Stimulated activated CD8-positive, alpha-beta memory T cell treated with anti-CD3 and anti-CD28 coated beads, Interleukin-7, amount 100 ng/mL, for 48 hours (primary cell): ENCODE results near the gene APBA3.

Experiments used
- DNase-seq, 2 donors: peaks; one replicate each; pipeline ENCODE4 v3.0.0-alpha.2; 2020; ENCODE audit warnings: low read depth in 1 of 2; ENCODE audit errors: extremely low read depth in 1 of 2

Gene APBA3

GRCh38 chr19:3751236-3751635, 10.3 kb downstream of the APBA3 start:
- no peak for DNase-seq

GRCh38 chr19:3750211-3750610, 11.3 kb downstream of the APBA3 start:
- DNase-seq: no peak

DNA sequence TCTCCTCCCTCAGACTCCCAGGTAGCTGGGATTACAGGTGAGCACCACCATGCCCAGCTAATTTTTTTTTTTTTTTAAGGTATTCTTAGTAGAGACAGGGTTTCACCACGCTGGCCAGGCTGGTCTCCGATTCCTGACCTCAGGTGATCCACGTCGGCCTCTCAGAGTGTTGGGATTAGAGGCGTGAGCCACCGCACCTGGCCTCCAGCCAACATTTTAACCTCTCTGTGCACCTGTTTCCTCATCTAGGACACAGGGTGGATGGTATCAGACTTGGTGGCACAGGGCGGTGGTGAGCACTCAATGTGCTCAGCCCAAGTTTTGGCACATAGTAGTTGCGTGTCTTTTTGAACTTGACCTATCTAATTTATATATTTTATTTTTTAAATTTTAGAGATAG, 12.5 kb downstream of the APBA3 start:
- no peak for DNase-seq

- DNase-seq: no peak
Measured at GRCh38 chr19:3746371-3747056, 15.0 kb downstream of the APBA3 start.

GRCh38 chr19:3745363-3746045, 16.0 kb downstream of the APBA3 start:
- no peak for DNase-seq

GRCh38 chr19:3743486-3743885, 18.0 kb downstream of the APBA3 start:
- no peak for DNase-seq

DNA sequence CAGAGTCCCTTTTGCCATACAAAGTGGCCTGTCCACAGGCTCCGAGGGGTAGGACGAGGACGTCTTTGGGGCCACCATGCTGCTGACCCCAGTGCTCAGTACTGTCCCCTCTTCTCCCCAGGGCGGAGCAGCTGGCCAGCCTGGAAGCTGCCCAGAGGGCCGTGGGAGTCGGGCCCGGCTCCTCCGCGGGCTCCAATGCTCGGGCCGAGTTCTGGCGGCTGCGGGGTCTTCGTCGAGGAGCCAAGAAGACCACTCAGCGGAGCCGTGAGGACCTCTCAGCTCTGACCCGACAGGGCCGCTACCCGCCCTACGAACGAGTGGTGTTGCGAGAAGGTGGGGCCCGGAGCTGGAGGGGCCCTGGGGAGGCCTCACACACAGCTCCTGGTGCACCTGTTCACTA, 21.1 kb downstream of the APBA3 start:
- DNase-seq: no peak

- DNase-seq: no peak
Measured at GRCh38 chr19:3738477-3739220, 22.8 kb downstream of the APBA3 start.

- DNase-seq: no peak
Measured at GRCh38 chr19:3737487-3738205, 23.8 kb downstream of the APBA3 start.

GRCh38 chr19:3736106-3736724, 25.3 kb downstream of the APBA3 start:
- no peak for DNase-seq

DNA sequence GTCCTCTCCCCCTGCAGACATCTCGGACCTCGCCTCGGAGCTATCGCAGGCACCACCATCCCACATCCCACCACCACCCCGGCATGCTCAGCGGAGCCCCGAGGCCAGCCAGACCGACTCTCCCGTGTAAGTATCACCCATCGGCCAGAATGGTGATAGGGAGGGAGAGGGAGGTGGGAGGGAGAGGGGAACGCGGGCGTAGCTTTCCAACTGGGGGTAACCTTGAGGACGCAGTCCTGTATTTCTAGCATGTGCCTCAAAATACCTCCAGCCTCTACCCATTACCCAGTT, 27.2 kb downstream of the APBA3 start:
- no peak for DNase-seq

DNA sequence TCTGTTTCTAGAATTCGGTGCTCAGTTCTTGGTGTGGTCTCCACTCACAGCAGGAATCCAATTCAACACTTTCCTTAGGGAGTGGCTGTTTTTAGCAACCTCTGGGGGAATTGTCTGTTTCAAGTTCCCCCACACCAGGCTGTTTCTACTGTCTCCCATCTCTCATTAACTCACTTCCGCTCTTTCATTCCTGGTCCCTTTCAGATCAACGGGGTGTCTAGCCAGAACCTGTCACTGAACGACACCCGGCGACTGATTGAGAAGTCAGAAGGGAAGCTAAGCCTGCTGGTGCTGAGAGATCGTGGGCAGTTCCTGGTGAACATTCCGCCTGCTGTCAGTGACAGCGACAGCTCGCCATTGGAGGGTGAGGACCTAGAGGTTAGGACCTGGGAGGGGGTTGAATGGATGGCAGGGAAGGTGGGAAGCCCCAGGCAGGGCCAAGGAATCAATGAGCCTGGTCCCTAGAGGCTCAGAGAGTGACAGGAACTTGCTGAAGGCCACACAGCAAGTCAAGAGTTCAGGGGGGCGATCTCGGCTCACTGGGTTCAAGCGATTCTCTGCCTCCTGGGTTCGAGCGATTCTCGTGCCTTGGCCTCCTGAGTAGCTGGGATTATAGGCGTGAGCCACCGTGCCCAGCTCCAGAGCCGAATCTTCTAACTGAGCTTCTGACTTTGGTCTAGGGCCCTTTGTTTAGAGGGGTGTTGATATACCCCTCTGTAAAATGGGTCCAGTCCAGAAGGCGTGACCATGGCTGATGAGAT, 27.8 kb downstream of the APBA3 start:
- DNase-seq: no peak

GRCh38 chr19:3732108-3732507, 29.4 kb downstream of the APBA3 start:
- no peak for DNase-seq

DNA sequence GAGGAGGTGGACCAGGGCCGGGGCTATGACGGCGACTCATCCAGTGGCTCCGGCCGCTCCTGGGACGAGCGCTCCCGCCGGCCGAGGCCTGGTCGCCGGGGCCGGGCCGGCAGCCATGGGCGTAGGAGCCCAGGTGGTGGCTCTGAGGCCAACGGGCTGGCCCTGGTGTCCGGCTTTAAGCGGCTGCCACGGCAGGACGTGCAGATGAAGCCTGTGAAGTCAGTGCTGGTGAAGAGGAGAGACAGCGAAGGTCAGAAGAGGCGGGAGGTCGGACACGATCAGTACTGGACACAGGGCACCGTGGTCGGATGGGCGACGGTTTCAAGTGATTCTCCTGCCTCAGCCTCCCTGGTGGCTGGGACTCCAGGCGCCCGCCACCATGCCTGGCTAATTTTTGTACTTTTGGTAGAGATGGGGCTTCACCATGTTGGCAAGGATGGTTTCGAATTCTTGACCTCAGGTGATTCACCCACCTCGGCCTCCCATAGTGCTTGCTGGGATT, 31.0 kb downstream of the APBA3 start:
- DNase-seq: no peak

- no peak for DNase-seq
Measured at GRCh38 chr19:3725640-3726310, 35.7 kb downstream of the APBA3 start.

DNA sequence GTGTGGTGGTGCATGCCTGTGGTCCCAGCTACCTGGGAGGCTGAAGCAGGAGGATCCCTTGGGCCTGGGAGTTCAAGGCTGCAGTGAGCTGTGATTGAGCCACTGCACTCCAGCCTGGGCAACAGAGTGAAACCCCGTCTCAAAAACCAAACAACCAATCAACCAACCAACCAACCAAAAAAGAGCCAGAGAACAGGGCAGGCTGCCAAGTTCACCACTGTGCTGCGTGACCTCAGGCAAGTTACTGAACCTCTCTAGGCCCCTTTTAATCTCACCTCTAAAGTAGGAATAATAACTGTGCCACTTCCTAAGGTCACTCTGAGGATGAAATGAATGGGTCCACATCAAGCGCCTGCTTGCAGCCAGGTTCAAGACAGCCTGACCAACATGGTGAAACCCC, 36.4 kb downstream of the APBA3 start:
- no peak for DNase-seq

- no peak for DNase-seq
Measured at GRCh38 chr19:3723883-3724282, 37.6 kb downstream of the APBA3 start.

DNA sequence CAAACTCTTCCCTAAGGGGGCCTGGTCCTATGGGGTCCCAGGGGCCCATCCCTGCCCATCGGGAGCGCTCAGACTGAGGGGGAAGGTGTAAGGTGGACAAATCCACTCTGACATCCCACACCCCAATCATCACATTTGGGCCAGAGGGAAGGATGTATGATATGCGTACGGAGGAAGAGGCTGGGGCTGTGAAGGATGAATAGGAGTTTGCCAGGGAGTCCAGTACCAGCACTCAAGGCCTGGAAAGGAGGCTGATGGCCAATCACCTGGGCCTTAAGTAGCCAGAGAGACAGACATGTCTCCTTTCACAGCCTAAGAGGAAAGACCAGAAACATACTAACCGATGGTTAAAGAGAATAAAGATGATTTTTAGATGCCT, 38.4 kb downstream of the APBA3 start:
- DNase-seq: no peak

DNA sequence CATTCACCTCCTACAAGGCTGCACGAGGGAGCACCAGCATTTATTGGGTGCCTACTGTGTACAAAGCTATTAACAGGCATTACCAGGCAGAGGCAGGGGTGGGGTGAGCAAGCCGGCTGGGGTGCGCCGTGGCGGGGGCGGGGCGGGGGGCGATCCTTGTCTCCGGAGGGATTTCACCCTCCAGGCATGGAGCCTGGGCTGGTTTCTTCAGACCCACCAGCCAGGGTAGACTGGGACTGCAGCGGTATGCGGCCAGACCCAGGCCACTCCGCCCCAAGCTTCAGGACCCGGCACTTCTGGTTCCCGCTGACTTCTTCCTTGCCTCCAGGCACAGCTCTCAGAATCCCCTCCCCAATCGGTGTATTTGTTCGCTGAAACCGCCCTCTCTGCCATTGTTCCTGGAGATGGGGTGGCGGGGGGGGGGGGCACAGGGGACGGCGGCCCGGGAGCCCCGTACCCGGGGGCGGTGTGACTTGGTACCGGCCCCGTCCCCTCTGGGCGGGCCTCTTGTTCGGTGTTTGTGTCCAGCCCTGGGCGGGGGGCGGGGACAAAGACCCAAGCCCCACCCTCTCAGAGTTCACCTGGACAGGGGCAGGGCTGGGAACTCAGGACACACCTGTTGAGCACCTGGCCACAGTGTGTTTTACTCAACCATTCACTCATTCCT, 38.9 kb downstream of the APBA3 start:
- no peak for DNase-seq
